Lower lobe of right lung (tissue), 2 donors: ENCODE data around the gene TARS1. TPM values are rescaled to one million over a fixed set of nuclear protein-coding genes. Genes with fewer than 3 reads are reported as not detected.
A peak's percentile ranks its signal among the peaks of the same experiment; 100 is the strongest.

Experiments
- ATAC-seq, 2 donors: fragments of 200-7000 bp; cut with Tn5 transposase; one replicate each; pipeline ENCODE4 v1.9.1; 2020 to 2022; ENCODE audit warnings: mild to moderate bottlenecking in 2 of 2, moderate library complexity in 2 of 2
- DNase-seq: peaks from one replicate; pipeline ENCODE4 v3.0.0-alpha.2; 2020
- H3K27ac ChIP-seq: fragments of 200-600 bp; one replicate; pipeline ENCODE4 v1.8.0; 2022
- H3K27me3 ChIP-seq: fragments of 200-600 bp; one replicate; pipeline ENCODE4 v1.8.0; 2022; ENCODE audit warnings: low read depth
- H3K36me3 ChIP-seq: fragments of 200-600 bp; one replicate; pipeline ENCODE4 v1.8.0; 2022; ENCODE audit warnings: mild to moderate bottlenecking
- H3K4me1 ChIP-seq: fragments of 200-600 bp; one replicate; pipeline ENCODE4 v1.8.0; 2022
- H3K4me3 ChIP-seq: fragments of 200-600 bp; one replicate; pipeline ENCODE4 v1.8.0; 2022; ENCODE audit warnings: mild to moderate bottlenecking
- H3K9me3 ChIP-seq: fragments of 200-600 bp; one replicate; pipeline ENCODE4 v1.8.0; 2022
- CTCF ChIP-seq: fragments of 200-600 bp; IDR thresholded peaks from one replicate; pipeline ENCODE4 v1.8.0; 2022; ENCODE audit warnings: antibody characterized with exemption, mild to moderate bottlenecking
- intact Hi-C: fragments of 100-400 bp; cut with DNase I; formaldehyde crosslinking; loops from one replicate; pipeline ENCODE4 v1.11.0; 2022
- total RNA-seq: library from RNA; stranded (reverse); fragmentation: NEBNext Ultra II Directional; extraction: Animal tissue kit (Norgen Biotek cat#: 25700); gene quantifications from one replicate; pipeline ENCODE4 v1.2.1, GENCODE V29; 2021
- donor health status: DM: no; HTN: yes; CAD: no; lungs with severe emphysema.

The TARS1 gene
- total RNA-seq, 1 donor from 2014 or later, result 93.9 TPM

- intact Hi-C loops, result no loop called here
- H3K27ac ChIP-seq, result no peak overlapping the region
- TF ChIP-seq CTCF, result no peak
- no peaks in the 10 kb centered on the region for H3K36me3 ChIP-seq
- no peak overlapping the region for H3K4me3 ChIP-seq
- no peaks in the 10 kb centered on the region for H3K4me1 ChIP-seq
- no peaks in the 10 kb centered on the region for H3K9me3 ChIP-seq
- H3K27me3 ChIP-seq, result no peaks in the 10 kb centered on the region
- ATAC-seq (no peak), DNase-seq (no peak)
Measured at GRCh38 chr5:33494466-33494865, 53.7 kb downstream of the TARS1 start.

DNA sequence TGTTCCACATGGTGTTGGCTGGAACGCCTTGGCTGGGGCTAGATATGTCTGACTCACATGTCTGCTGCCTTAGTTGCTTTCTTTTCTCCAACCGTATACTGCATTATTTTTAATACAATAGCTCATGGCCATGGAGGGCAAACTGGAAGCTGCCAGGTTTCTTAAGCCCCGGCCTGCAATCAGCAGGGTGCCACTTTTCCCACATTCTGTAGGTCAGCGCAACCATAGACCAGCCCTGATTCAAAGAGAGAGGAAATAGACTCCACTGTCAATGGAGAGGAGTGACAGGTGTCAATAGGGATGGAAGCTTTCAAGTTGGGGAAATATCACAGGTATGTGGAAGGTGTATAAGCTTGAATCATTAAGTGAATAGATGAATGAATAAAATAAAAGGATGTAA, 60.5 kb downstream of the TARS1 start:
- no peak for TF ChIP-seq CTCF
- Histone ChIP-seq H3K27me3 (no peaks in the 10 kb centered on the region), H3K36me3 (no peaks in the 10 kb centered on the region), H3K27ac (no peak overlapping the region), H3K9me3 (no peaks in the 10 kb centered on the region), H3K4me3 (no peak overlapping the region), H3K4me1 (no peaks in the 10 kb centered on the region)
- DNase-seq (no peak), ATAC-seq (no peak)
- intact Hi-C loops, result no loop called here

- peak in 1 of 2 donors; percentile 29 for ATAC-seq
- no peaks in the 10 kb centered on the region for H3K36me3 ChIP-seq
- no peak overlapping the region for H3K27ac ChIP-seq
- no peaks in the 10 kb centered on the region for H3K27me3 ChIP-seq
- H3K9me3 ChIP-seq, result no peaks in the 10 kb centered on the region
- no peak for DNase-seq
- H3K4me3 ChIP-seq, result no peak overlapping the region
- H3K4me1 ChIP-seq, result no peaks in the 10 kb centered on the region
- no peak for TF ChIP-seq CTCF
- intact Hi-C loops, result no loop called here
Measured at GRCh38 chr5:33501899-33502298, 61.1 kb downstream of the TARS1 start.

DNA sequence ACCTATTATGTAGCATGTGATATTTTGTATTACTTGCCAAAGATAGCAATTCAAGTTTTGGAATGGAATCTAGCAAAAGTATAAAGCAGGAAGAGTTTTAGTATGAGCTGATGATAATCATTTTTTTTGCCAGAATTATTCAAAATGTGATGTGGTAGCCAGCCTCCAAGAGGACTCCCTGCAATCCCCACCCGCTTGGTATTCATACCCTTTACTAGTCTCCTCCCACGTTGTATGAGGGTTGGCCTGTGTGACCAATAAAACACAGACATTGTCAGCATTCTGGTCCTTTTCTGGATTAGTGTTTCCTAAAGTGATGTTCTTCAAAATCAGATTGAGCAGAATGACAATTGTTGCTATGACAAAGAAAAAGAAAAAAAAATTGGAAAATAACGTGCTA, 63.8 kb downstream of the TARS1 start:
- no peak for ATAC-seq

GRCh38 chr5:33507426-33507825, 66.7 kb downstream of the TARS1 start:
- no peaks in the 10 kb centered on the region for H3K9me3 ChIP-seq
- ATAC-seq, result no peak
- H3K4me1 ChIP-seq, result no peaks in the 10 kb centered on the region
- H3K36me3 ChIP-seq, result no peaks in the 10 kb centered on the region
- no peak for DNase-seq
- no peak overlapping the region for H3K27ac ChIP-seq
- no peak for TF ChIP-seq CTCF
- intact Hi-C loops, result no loop called here
- H3K27me3 ChIP-seq, result no peaks in the 10 kb centered on the region
- H3K4me3 ChIP-seq, result no peak overlapping the region

More for the DNA sequence above, 63.8 kb downstream of the TARS1 start:
- no peaks in the 10 kb centered on the region for H3K4me1 ChIP-seq
- H3K36me3 ChIP-seq, result no peaks in the 10 kb centered on the region
- no peak for DNase-seq
- no peaks in the 10 kb centered on the region for H3K27me3 ChIP-seq
- H3K27ac ChIP-seq, result no peak overlapping the region
- H3K4me3 ChIP-seq, result no peak overlapping the region
- H3K9me3 ChIP-seq, result no peaks in the 10 kb centered on the region
- intact Hi-C loops, result no loop called here
- TF ChIP-seq CTCF, result no peak

DNA sequence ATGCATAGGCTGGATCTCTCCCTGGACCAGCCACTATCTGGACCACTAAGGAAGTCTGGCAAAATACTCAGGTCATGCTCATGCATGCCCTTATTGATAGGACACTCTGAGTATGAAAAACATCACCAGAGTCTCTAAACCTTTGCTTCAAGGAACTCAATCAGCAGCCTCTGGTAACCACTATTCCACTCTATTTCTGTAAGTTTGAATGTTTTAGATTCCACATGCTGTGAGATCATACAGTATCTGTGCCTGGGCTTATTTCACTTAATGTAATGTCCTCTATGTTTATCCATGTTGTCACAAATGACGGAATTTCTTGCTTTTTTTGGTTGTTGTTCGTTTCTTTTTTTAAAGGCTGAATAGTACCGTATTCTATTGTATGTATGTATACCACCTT, 68.3 kb downstream of the TARS1 start:
- no peak overlapping the region for H3K27ac ChIP-seq
- TF ChIP-seq CTCF, result no peak
- H3K27me3 ChIP-seq, result no peaks in the 10 kb centered on the region
- no peak overlapping the region for H3K4me3 ChIP-seq
- ATAC-seq, result no peak
- no peaks in the 10 kb centered on the region for H3K4me1 ChIP-seq
- intact Hi-C loops, result no loop called here
- no peak for DNase-seq
- no peaks in the 10 kb centered on the region for H3K9me3 ChIP-seq
- no peaks in the 10 kb centered on the region for H3K36me3 ChIP-seq
